GM19467 (cell line): ENCODE results near the gene NSFL1C.

Source experiments
- ATAC-seq: cut with Tn5 transposase; IDR thresholded peaks from one replicate; pipeline ENCODE4 v1.9.1; 2021; ENCODE audit warnings: mild to moderate bottlenecking, moderate library complexity; ENCODE audit not compliant: unreplicated experiment

The NSFL1C gene

DNA sequence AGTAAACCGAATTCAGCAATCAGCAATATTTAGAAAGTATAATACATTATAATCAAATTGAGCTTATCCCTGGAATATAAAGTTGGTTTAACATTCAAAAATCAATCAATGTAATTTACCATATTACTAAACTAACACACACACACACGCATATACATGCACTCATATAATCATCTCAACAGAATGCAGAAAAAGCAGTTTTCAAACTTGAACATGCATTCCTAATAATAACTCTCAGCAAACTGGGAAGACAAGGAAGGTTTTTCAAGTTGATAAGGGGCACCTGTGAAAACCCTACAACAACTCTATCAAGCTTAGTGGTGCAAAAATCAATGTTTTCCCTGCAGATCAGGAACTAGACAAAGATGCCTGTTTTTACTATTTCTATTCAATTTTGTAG, 19.9 kb upstream of the NSFL1C start:
- ATAC-seq, result no peak

DNA sequence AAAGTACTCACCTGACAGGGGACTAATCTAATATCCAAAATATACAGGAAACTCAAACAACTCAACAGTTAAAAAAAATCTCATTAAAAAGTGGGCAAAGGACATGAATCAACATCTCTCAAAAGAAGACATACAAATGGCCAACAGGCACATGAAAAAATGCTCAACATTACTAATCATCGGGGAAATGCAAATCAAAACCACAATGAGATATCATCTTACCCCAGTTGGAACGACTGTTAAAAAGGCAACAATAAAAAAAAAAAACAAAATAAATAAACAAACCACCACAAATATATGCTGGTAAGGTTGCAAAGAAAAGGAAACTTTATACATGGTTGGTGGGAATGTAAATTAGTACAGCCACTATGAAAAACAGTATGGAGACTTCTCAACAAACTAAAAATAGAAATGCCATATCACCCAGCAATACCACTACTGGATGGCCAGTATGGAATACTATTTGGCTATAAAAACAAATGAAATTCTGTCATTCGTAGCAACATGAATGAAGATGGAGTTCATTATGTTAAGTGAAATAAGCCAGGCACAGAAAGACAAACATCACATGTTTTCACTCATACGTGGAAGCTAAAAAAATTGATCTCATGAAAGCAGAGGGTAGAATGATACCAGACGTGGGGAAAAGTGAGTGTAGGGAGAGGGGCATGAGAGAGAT, 17.9 kb upstream of the NSFL1C start:
- ATAC-seq, result no peak

GRCh38 chr20:1479831-1480595, 13.4 kb upstream of the NSFL1C start:
- no peak for ATAC-seq

DNA sequence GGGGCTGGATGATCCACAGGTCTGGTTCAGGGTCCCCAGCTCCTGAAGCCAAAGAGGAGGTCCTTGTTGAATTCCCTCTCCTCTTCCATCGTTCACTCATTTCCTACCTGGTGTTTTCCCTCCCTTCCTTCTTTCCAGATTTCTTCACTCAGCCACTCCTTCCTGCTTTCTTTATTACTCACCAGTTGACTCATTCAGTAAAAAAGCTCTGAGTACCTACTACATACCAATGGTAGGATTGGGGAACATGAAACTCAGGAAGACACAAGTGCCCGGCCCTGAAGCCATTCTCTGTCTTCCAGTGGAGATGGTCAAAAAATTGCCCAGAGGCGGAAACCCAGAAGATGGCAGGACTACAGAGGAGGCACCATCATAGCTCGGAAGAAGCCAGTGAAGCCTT, 11.9 kb upstream of the NSFL1C start:
- no peak for ATAC-seq

DNA sequence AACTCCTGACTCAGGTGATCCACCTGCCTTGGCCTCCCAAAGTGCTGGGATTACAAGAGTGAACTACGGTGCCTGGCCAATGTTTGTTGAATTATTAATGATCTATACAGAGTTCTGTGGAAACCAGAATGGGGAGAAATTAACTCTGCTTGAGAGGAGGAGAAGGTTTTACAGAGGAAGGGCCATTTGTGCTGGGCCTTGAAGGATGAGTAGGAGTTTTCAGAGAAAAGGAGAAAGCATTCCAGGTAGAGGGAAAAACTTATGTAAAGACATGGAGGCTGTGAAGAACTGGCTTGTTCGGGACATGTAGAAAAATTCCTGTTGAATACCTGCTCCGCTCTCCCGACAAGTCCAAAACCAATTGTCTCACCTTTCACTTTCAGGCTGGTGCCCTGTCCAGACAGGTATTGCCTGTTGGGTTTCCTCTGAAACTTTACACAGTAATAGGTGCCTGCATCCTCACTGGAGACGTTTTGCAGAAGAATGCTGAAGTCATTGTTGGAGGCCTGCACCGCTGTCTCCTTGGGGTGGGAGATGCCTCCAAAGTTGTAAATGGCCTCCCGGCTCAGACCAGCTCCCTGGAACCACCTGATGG, 11.3 kb upstream of the NSFL1C start:
- no peak for ATAC-seq

- ATAC-seq, result no peak
Measured at GRCh38 chr20:1474817-1475603, 8.4 kb upstream of the NSFL1C start.

DNA sequence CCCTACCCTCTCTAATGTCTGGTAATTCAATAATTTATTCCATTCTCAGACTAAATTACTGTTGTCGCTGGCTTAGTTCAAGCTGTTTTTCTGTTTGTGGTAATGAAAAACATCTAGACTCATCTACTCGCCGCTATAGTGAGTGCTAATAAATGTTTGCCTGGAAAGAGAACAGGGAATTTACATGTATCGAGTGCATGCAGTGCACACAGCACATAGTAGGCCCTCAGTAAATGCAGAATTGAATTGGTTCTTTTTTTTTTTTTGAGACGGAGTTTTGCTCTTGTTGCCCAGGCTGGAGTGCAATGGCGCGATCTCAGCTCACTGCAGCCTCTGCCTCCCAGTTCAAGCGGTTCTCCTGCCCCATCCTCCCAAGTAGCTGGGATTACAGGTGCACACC, 7.7 kb upstream of the NSFL1C start:
- ATAC-seq, result no peak

GRCh38 chr20:1473246-1474220, 6.9 kb upstream of the NSFL1C start:
- no peak for ATAC-seq

DNA sequence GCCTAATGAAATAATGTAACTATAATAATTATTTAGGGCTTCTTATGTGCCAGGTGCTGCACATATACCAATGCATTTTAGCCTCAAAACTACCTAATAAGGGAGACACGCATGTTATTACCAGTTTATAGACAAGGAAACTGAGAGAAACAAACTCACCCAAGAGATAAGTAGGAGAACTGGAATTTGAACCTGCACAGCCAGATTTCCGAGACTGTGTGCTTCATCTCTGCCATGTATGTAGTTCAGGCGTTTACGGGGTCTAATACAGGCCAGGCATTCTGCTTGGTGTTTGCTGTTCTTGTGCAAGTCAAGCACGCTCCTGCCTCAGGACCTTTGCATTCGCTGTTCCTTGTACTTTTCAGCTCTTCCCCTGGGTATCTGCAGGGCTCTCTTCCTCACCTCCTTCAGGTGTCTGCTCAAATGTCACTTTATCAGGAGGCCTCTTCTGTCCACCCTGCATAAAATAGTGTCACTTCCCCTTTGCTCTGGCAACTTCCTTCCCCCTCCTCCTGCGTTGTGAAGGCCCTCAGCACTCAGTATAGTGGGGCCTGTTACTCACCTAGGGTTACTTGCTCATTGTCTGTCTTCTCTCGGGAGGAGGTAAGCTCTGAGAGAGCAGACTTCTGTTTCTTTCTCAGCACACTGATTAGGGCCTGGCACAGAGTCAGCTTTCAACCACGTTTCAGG, 6.1 kb upstream of the NSFL1C start:
- no peak for ATAC-seq

DNA sequence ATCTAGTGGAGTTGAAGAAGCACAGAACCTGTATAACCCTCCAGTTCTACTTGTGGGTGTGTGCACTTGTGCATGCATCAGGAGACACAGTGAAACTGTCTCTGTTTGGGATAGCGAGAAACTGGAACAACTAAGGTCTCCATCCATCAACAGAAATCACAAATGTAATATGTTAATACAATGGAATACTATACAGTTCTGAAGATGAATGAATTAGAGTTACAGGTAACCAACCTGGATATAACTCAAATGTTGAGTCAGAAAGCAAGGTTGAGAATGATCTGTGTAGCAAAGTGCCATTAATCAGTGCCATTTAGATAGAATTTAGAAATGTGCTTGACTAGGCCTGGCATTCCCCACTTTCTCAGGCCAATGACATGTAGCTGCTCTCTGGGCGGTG, 4.6 kb upstream of the NSFL1C start:
- ATAC-seq, result no peak

DNA sequence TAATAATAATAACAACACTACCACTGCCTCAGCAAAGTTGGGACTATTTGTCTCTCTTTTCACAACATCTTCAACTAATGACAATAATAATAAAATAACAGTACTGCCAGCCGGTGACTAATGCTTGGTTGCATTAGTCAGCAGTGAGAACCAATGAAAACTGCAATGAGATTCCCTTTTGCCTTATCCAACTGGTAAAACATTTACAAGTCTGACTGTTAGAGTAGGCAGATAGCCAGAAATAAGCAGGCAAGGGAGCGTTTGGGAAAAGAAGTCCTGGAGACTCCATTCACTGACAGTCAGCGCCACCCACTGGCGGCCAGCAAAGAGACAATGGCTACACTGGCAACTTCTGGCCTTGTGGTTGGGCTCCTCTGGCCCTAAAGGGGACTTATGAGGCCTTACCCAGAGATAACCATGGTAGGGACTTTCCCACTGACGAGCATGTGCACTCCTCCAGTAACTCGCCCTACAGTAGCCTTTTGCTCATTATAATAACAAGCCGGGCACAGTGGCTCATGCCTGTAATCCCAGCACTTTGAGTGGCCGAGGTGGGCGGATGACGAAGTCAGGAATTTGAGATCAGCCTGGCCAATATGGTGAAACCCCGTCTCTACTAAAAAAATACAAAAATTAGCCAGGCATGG, 3.4 kb upstream of the NSFL1C start:
- ATAC-seq, result no peak

DNA sequence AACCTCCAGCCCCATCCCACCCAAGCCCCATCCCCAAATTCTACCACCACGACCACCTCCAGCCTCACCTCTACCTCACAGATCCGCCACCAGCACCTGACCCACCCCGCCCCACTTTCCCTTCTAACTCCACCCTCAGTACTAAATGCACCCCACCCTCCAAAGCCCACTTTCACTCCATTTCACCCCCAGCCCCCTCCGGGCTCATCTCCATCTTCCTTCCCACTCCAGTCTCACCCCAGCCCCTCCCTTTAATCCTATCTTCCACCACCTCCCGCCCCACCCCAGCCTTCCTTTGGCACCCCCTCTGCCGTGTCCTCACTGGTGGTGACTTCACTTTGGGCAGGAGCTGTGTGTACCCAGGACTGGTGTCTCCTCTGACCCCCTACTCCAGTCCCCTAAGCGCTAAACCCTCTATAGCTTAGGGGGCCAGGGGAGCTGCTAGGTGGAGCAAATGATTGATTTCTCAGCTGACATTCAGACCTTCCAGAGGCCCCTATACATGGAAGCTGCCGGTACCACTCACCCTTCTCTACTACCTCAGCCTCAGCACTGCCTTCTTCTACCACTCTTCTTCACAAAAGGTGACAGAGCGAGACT, 2.8 kb upstream of the NSFL1C start:
- ATAC-seq, result no peak

DNA sequence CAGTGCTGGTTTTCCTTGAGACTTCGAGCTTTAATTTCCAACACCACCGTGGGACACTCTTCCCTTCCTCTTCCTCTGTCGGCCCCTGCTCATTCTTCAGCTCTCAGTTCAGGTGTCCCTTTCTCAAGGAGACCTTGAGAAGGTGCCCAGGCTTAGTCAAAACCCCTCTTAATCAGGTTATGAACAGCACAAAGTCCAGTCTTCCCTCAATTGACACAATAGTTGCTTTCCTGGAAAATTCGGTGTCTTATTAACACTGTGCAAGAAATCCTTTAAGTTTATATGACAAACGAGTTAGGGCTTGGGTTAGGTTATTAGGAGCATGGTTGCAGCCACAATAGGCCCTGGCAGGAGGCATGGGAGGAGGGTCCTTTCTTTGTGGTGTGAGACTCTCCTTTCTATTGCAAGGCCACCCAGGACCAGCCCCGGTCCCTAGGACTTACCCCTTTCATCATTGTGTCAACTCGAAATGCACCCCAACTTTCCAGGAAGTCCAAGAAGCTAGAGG, 1.5 kb upstream of the NSFL1C start:
- ATAC-seq, result no peak

GRCh38 chr20:1467355-1468116, 887 bp upstream of the NSFL1C start:
- ATAC-seq, result no peak

DNA sequence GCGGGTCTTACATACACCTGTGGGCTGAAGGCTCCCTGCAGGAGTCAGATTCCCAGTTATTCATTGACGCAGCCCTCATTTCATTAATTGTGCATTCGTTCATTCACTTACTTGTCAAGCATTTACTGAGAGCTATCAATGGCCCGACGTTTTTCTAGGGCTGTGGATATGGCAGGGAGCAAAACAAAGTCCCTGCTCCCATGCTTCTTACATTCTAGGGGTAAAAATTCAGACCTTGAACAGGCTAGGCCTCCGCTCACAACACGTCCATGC, 369 bp upstream of the NSFL1C start:
- peak; percentile 6 for ATAC-seq

DNA sequence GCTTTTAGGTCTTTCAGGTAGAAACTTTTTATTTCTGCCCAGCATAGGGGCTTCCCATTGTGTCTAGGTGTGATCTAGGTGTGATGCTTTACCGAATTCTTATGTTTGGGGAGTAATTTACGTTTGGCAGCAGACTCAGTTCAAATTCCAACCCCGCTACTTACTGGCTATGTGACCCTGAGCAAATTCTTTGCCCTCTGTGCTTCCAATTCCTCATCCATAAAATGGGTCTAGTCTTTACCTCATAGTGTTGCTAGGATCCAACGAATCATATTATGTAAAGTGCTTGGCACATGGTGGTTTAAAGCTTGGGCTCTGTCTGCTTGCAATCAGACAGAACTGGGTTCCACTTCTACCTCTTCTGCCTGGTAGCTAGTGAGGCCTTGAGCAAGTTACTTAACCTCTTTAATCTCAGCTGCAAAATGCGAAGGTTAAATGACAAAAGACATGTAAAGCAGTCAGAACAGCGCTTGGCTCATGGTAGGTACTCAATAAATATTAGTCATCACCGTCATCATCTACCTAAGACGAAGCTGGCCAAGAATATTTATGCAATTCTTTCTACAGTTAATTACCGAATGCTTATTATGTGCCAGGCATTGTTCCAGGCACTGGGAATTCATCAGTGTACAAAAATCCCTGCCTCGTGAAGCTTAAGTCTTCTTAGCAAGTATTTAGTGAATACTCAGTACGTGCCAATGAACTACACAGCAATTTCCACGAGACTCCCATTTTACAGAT, 1.0 kb downstream of the NSFL1C start:
- no peak for ATAC-seq

GRCh38 chr20:1463971-1464570, 2.6 kb downstream of the NSFL1C start:
- ATAC-seq, result no peak
